ENCODE measurements around the gene SLC7A10.
A peak's percentile ranks its signal among the peaks of the same experiment; 100 is the strongest.

The SLC7A10 gene

DNA sequence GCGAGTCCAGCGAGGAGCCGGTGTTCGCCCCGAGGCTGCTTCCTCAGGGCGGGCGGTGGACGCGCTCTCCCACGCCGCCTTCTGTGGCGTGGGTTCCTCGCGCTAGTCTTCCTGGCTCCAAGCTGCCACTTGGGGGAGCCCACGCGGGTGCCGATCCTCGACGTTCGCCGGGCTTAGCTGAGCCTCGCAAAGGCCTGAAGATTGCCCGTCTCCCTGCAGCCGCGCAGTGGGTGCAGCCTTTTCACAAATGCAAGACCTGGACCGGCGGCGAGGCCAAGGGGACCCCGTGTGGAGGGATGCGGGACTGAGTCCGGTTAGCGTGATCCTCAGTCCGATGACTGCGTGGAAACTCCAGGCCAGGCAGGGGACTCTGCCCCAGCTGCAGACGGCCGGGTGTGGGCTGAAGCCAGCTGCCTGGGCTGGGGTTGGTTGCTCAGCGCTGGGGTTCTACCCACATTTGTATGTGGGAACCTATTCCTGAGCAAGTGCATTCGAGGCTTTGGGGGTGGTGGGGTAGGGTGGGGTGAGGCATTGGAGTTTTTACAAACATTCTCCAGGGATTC is 48.2 kb downstream of the SLC7A10 start:
- peak; percentile 55 for DNase-seq (ENCODE audit: low spot score)
- TF ChIP-seq, protein P1, sequence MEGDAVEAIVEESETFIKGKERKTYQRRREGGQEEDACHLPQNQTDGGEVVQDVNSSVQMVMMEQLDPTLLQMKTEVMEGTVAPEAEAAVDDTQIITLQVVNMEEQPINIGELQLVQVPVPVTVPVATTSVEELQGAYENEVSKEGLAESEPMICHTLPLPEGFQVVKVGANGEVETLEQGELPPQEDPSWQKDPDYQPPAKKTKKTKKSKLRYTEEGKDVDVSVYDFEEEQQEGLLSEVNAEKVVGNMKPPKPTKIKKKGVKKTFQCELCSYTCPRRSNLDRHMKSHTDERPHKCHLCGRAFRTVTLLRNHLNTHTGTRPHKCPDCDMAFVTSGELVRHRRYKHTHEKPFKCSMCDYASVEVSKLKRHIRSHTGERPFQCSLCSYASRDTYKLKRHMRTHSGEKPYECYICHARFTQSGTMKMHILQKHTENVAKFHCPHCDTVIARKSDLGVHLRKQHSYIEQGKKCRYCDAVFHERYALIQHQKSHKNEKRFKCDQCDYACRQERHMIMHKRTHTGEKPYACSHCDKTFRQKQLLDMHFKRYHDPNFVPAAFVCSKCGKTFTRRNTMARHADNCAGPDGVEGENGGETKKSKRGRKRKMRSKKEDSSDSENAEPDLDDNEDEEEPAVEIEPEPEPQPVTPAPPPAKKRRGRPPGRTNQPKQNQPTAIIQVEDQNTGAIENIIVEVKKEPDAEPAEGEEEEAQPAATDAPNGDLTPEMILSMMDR (IDR thresholded peaks at IDR 0.05; ENCODE audit: extremely low read depth, missing control alignments), result peak; percentile 18

- DNase-seq (ENCODE audit: low spot score), result peak; percentile 98
- TF ChIP-seq, protein P1 (IDR thresholded peaks at IDR 0.05; ENCODE audit: extremely low read depth, missing control alignments), result no peak
These were observed 48.8 kb downstream of the SLC7A10 start for GRCh38 chr19:33176670-33177416.

GRCh38 chr19:33175886-33176669 is 49.6 kb downstream of the SLC7A10 start:
- DNase-seq (ENCODE audit: low spot score), result peak; percentile 38

DNA sequence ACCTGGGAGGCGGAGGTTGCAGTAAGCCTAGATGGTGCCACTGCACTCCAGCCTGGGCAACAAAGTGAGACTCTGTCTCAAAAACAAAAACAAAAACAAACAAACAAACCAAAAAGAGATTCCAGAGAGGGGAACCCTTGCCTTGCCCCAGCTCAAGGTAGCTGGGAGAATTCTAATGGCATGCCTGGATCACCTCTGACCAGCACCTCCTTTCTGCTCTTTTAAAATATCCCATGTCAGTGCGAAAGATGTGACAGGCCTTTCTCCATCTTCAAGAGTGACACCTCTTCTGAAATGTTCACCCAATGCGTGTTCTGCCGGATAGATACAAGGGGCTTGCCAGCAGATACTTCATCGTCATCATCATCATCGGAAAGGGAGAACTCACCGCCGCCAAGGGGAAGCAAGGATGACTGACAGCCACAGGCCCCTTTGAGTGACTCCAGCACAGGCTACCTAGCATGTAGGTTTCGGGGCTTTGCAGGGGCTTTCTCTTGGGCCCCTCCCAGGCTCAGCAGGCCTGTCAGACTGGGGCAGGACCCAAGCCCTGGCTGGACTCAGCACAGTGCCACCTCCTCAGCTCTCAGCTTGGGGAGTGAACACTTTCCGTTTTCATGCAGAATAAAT is 50.4 kb downstream of the SLC7A10 start:
- TF ChIP-seq, protein P1 (IDR thresholded peaks at IDR 0.05; ENCODE audit: extremely low read depth, missing control alignments), result no peak
- DNase-seq (ENCODE audit: low spot score), result no peak

More at GRCh38 chr19:33175886-33176669, 49.6 kb downstream of the SLC7A10 start:
- TF ChIP-seq, protein P1 (IDR thresholded peaks at IDR 0.05; ENCODE audit: extremely low read depth, missing control alignments), result no peak

- TF ChIP-seq, protein P1 (IDR thresholded peaks at IDR 0.05; ENCODE audit: extremely low read depth, missing control alignments), result no peak
- no peak for DNase-seq (ENCODE audit: low spot score)
These were observed 51.5 kb downstream of the SLC7A10 start for GRCh38 chr19:33174186-33174585.

DNA sequence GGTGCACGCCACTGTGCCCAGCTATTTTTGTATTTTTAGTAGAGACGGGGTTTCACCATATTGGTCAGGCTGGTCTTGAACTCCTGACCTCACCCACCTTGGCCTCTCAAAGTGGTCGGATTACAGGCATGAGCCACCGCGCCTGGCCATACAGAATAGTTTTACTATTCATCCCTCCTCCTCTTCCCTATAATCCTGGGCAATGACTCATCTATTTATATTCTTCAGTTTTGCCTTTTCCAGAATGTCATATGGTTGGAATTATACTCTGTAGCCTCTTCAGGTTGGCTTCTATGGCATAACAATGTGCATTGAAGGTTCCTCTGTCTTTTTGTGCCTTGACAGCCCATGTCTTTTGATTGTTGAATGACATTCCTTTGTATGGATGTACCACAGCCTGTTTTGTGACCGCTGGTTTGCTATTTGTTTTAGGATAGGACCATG is 53.7 kb downstream of the SLC7A10 start:
- TF ChIP-seq, protein P1 (IDR thresholded peaks at IDR 0.05; ENCODE audit: extremely low read depth, missing control alignments), result no peak
- no peak for DNase-seq (ENCODE audit: low spot score)
